Endothelial cell (in vitro differentiated cells): ENCODE measurements around the gene FTSJ1. TPM values are rescaled to one million over a fixed set of nuclear protein-coding genes. Genes with fewer than 3 reads are reported as not detected.

Experiments used
- DNase-seq: peaks from one replicate; pipeline ENCODE4 v3.0.0; 2021; ENCODE audit warnings: low spot score
- H3K27ac Mint-ChIP-seq: one replicate; pipeline ENCODE4 v1.8.0; 2021; ENCODE audit warnings: mixed read lengths, inconsistent platforms; ENCODE audit not compliant: unreplicated experiment
- H3K27me3 Mint-ChIP-seq: one replicate; pipeline ENCODE4 v1.8.0; 2021; ENCODE audit warnings: mild to moderate bottlenecking, moderate library complexity, mixed read lengths, inconsistent platforms; ENCODE audit not compliant: unreplicated experiment
- H3K36me3 Mint-ChIP-seq: one replicate; pipeline ENCODE4 v1.8.0; 2021; ENCODE audit warnings: mild to moderate bottlenecking, low read depth, mixed read lengths, inconsistent platforms; ENCODE audit not compliant: unreplicated experiment
- H3K4me1 Mint-ChIP-seq: one replicate; pipeline ENCODE4 v1.8.0; 2021; ENCODE audit warnings: mild to moderate bottlenecking, mixed read lengths, inconsistent platforms; ENCODE audit not compliant: unreplicated experiment
- H3K4me3 Mint-ChIP-seq: one replicate; pipeline ENCODE4 v1.8.0; 2021; ENCODE audit warnings: mild to moderate bottlenecking, mixed read lengths, inconsistent platforms; ENCODE audit not compliant: unreplicated experiment
- H3K9me3 Mint-ChIP-seq: one replicate; pipeline ENCODE4 v1.8.0; 2021; ENCODE audit warnings: mixed read lengths, inconsistent platforms; ENCODE audit not compliant: unreplicated experiment
- total RNA-seq: library from RNA; stranded (reverse); fragmentation: NEBNext Ultra II Directional; extraction: Animal tissue kit (Norgen Biotek cat#: 25700); gene quantifications from one replicate; pipeline ENCODE4 v1.2.1, GENCODE V29; 2021; ENCODE audit not compliant: unreplicated experiment
- TF ChIP-seq, protein P1 (sequence below): fragments of 200-600 bp; sonication (generic); IDR thresholded peaks from one replicate; pipeline ENCODE4 v1.5.0; 2021; ENCODE audit warnings: antibody characterized with exemption; ENCODE audit not compliant: unreplicated experiment

Gene FTSJ1
- total RNA-seq, 1 donor from 2014 or later: 38.4 TPM

DNA sequence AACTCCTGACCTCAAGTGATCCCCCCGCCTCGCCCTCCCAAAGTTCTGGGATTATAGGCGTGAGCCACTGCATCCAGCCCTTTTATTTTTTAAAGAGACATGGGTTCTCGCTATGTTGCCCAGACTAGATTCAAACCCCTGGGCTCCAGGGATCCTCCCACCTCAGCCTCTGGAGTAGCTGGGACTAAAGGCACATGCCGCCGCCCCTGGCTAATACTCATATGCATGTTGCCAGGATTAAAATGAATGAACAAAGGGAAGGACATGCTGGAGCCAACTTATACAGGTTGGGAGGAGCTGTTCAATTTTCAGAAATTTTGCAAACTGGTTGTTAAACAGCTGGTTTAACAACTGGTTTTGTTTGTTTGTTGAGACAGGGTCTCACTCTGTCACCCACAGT, 1.4 kb upstream of the FTSJ1 start:
- Mint-ChIP-seq H3K4me3 (no peak overlapping the region), H3K4me1 (peaks cover 38% of the 10 kb centered on the region), H3K27ac (no peak overlapping the region), H3K9me3 (no peaks in the 10 kb centered on the region), H3K27me3 (peaks cover 7% of the 10 kb centered on the region), H3K36me3 (peaks cover 13% of the 10 kb centered on the region)
- TF ChIP-seq, protein P1, sequence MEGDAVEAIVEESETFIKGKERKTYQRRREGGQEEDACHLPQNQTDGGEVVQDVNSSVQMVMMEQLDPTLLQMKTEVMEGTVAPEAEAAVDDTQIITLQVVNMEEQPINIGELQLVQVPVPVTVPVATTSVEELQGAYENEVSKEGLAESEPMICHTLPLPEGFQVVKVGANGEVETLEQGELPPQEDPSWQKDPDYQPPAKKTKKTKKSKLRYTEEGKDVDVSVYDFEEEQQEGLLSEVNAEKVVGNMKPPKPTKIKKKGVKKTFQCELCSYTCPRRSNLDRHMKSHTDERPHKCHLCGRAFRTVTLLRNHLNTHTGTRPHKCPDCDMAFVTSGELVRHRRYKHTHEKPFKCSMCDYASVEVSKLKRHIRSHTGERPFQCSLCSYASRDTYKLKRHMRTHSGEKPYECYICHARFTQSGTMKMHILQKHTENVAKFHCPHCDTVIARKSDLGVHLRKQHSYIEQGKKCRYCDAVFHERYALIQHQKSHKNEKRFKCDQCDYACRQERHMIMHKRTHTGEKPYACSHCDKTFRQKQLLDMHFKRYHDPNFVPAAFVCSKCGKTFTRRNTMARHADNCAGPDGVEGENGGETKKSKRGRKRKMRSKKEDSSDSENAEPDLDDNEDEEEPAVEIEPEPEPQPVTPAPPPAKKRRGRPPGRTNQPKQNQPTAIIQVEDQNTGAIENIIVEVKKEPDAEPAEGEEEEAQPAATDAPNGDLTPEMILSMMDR: no peak
- no peak for DNase-seq

DNA sequence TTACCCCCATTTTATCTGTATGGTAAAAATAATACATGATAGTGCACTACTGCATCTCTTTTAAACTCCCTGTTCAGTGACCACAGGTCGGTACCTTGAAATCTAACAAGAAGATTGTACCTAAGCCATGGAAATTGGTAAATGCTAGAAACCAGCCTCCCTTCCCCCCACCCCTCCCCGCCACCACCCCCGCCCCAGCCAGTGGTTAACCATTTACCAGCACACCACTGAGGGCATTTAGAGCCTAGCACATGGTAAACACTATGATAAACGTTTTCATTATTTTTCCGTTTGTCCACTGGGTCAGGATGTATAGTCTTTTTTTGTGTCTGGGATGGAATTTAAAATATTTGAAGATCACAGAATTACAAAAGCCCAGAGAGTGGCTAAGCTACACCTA, 703 bp upstream of the FTSJ1 start:
- Mint-ChIP-seq H3K27ac (peak overlapping the region; percentile 81), H3K27me3 (peaks cover 7% of the 10 kb centered on the region), H3K9me3 (no peaks in the 10 kb centered on the region), H3K4me3 (peak overlapping the region; percentile 95), H3K4me1 (peaks cover 35% of the 10 kb centered on the region), H3K36me3 (peaks cover 16% of the 10 kb centered on the region)
- DNase-seq: no peak
- TF ChIP-seq, protein P1: no peak

DNA sequence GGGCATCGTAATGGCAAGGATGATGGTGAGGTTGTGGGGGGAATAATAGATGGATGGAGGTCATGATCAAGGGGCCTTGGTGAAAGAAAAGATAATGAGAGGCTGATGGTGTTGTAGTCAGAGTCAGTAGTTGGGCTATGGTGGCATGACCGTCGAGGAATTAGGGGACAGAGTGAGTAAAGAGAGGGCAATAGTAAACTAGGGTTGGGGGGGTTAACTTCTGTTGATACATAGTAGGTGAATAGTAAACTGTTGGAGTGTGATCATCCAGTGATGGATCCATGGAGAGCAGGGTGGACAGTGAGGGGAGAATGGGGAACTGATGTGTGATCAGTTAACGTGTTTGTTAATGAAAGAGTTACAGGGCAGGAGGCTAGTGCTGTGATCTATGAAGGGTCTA, 920 bp downstream of the FTSJ1 start:
- H3K27ac Mint-ChIP-seq: peak overlapping the region; percentile 48

DNA sequence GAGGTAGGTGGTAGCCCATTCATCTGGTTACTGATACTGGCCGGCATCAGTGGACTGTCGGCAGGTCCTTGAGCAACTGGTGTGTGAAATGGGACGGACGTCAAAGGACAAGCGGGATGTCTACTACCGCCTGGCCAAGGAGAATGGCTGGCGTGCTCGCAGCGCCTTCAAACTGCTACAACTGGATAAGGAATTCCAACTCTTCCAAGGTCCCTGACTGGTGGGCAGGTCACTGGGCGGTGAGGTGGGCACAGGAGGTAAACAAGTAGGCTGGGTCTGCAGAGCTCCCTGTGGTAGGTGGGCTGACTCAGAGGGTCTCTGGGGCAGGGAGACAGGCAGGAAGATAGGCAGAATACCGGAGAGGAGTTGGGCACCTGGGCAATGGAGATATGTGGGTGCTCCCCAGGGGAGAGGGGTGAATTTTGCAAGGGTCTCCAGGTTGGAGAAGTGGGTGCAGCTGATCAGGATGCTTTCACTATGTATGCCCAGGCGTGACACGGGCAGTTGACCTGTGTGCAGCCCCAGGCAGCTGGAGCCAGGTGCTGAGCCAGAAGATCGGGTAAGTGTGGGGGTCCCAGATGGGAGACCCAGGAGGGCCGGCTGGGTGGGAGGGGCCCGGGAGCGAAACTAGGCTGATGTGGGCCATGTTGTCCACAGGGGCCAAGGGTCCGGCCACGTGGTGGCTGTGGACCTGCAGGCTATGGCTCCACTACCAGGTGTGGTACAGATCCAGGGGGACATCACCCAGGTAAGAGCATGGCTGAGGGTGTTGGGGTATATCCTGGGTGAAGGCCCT, 2.2 kb downstream of the FTSJ1 start:
- no peak overlapping the region for H3K4me3 Mint-ChIP-seq
- TF ChIP-seq, protein P1: no peak
- no peaks in the 10 kb centered on the region for H3K9me3 Mint-ChIP-seq
- DNase-seq: no peak
- H3K36me3 Mint-ChIP-seq: peaks cover 22% of the 10 kb centered on the region
- peaks cover 27% of the 10 kb centered on the region for H3K4me1 Mint-ChIP-seq
- H3K27me3 Mint-ChIP-seq: peaks cover 6% of the 10 kb centered on the region
- H3K27ac Mint-ChIP-seq: no peak overlapping the region

More for the DNA sequence above, 920 bp downstream of the FTSJ1 start:
- H3K36me3 Mint-ChIP-seq: peaks cover 22% of the 10 kb centered on the region
- H3K9me3 Mint-ChIP-seq: no peaks in the 10 kb centered on the region
- TF ChIP-seq, protein P1: no peak
- H3K27me3 Mint-ChIP-seq: peaks cover 4% of the 10 kb centered on the region
- peak overlapping the region; percentile 95 for H3K4me3 Mint-ChIP-seq
- DNase-seq: no peak
- H3K4me1 Mint-ChIP-seq: peaks cover 30% of the 10 kb centered on the region

DNA sequence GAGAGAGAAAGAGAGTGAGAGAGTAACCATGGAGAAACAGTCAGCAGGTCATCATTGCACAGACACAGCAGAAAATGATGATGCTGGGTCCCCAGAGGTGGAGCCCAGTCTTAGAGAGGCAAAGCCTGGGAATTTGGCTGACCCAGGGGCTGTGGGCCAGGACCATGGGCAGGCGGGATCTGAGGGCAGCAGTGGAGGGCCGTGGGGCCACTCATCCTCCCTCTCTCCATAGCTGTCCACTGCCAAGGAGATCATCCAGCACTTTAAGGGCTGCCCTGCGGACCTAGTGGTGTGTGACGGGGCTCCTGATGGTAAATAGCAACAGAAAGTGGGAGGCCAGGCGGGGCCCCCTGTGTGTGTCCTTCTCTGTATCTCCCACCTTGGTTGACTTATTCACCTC, 2.8 kb downstream of the FTSJ1 start:
- Mint-ChIP-seq H3K27me3 (peaks cover 6% of the 10 kb centered on the region), H3K9me3 (no peaks in the 10 kb centered on the region)
- TF ChIP-seq, protein P1: no peak

More for the DNA sequence above, 2.8 kb downstream of the FTSJ1 start:
- Mint-ChIP-seq H3K27ac (no peak overlapping the region), H3K4me3 (peak overlapping the region; percentile 63), H3K36me3 (peaks cover 22% of the 10 kb centered on the region), H3K4me1 (peaks cover 21% of the 10 kb centered on the region)
- no peak for DNase-seq
